ENCODE measurements around the gene PLET1. TPM values are rescaled to one million over a fixed set of nuclear protein-coding genes. Genes with fewer than 3 reads are reported as not detected.
"Not testable (repeated sequence)": the region's sequence is repeated elsewhere in the genome, so short reads cannot be mapped to it uniquely, and the experiment has no call there.

PLET1 gene
- total RNA-seq, 2 experiments from 2014 or later: not detected

GRCh38 chr11:112212290-112212689 is 48.4 kb downstream of the PLET1 start:
- ATAC-seq: no peak
- POLR2A ChIA-PET: no interaction called here
- H3K4me1 Mint-ChIP-seq: peaks cover 17% of the 10 kb centered on the region
- no peak overlapping the region for H3K4me3 Mint-ChIP-seq
- no peak overlapping the region for H3K27ac Mint-ChIP-seq
- no peak for DNase-seq
- H3K27me3 Mint-ChIP-seq: peaks cover 4% of the 10 kb centered on the region
- intact Hi-C loops (cut with DNase I, micrococcal nuclease): loop anchor here (10.0 kb wide), 1 partner anchor 243 kb away; no protein-coding TSS in a partner anchor
- H3K36me3 Mint-ChIP-seq (ENCODE audit: low read depth): no peaks in the 10 kb centered on the region
- H3K9me3 Mint-ChIP-seq (ENCODE audit: low read depth): no peaks in the 10 kb centered on the region
- CTCF ChIA-PET: interaction anchor here (0.7 to 1.2 kb wide), 5 partner anchors 7 to 99 kb away, joined by 3 to 6 read pairs (median 3); no protein-coding TSS in a partner anchor

GRCh38 chr11:112211536-112211935 is 49.1 kb downstream of the PLET1 start:
- Mint-ChIP-seq H3K9me3 (ENCODE audit: low read depth) (no peaks in the 10 kb centered on the region), H3K27ac (no peak overlapping the region), H3K27me3 (peaks cover 4% of the 10 kb centered on the region), H3K4me3 (no peak overlapping the region), H3K4me1 (peaks cover 17% of the 10 kb centered on the region), H3K36me3 (ENCODE audit: low read depth) (no peaks in the 10 kb centered on the region)
- DNase-seq (peak; percentile 24), ATAC-seq (no peak)
- intact Hi-C loops (cut with DNase I, micrococcal nuclease): loop anchor here (1.0 to 10.0 kb wide), 2 partner anchors 15 to 243 kb away; partner anchors contain the start of gene PTS (in 1 of the 2)
- POLR2A ChIA-PET: interaction anchor here (0.6 kb wide), 1 partner anchor 275 kb away, joined by 3 read pairs; no protein-coding TSS in a partner anchor
- CTCF ChIA-PET: interaction anchor here (0.7 to 1.2 kb wide), 5 partner anchors 8 to 98 kb away, joined by 3 to 6 read pairs (median 3); no protein-coding TSS in a partner anchor

GRCh38 chr11:112210890-112211289 is 49.8 kb downstream of the PLET1 start:
- Mint-ChIP-seq H3K27me3 (peaks cover 4% of the 10 kb centered on the region), H3K9me3 (ENCODE audit: low read depth) (no peaks in the 10 kb centered on the region), H3K36me3 (ENCODE audit: low read depth) (no peaks in the 10 kb centered on the region), H3K27ac (no peak overlapping the region), H3K4me1 (peaks cover 17% of the 10 kb centered on the region), H3K4me3 (no peak overlapping the region)
- CTCF ChIA-PET: no interaction called here
- POLR2A ChIA-PET: no interaction called here
- intact Hi-C loops (cut with DNase I, micrococcal nuclease): loop anchor here (1.0 to 10.0 kb wide), 2 partner anchors 15 to 244 kb away; partner anchors contain the start of gene PTS (in 1 of the 2)
- ATAC-seq (no peak), DNase-seq (no peak)

GRCh38 chr11:112206071-112206470 is 54.6 kb downstream of the PLET1 start:
- intact Hi-C loops (cut with DNase I, micrococcal nuclease): no loop called here
- CTCF ChIA-PET: interaction anchor here (0.7 to 2.5 kb wide), 2 partner anchors 12 to 13 kb away, joined by 3 to 6 read pairs; no protein-coding TSS in a partner anchor
- H3K27ac Mint-ChIP-seq: no peak overlapping the region

GRCh38 chr11:112200252-112200651 is 60.4 kb downstream of the PLET1 start:
- CTCF ChIA-PET: interaction anchor here (0.9 kb wide), 1 partner anchor 59 kb away, joined by 3 read pairs; no protein-coding TSS in a partner anchor
- Mint-ChIP-seq H3K4me3 (no peak overlapping the region), H3K9me3 (ENCODE audit: low read depth) (no peaks in the 10 kb centered on the region), H3K36me3 (ENCODE audit: low read depth) (no peaks in the 10 kb centered on the region), H3K27me3 (no peaks in the 10 kb centered on the region), H3K4me1 (no peaks in the 10 kb centered on the region), H3K27ac (no peak overlapping the region)
- no peak for ATAC-seq
- POLR2A ChIA-PET: no interaction called here
- no peak for DNase-seq
- intact Hi-C loops (cut with DNase I, micrococcal nuclease): no loop called here

More at GRCh38 chr11:112206071-112206470, 54.6 kb downstream of the PLET1 start:
- no peaks in the 10 kb centered on the region for H3K9me3 Mint-ChIP-seq (ENCODE audit: low read depth)
- DNase-seq: no peak
- ATAC-seq: no peak
- peaks cover 3% of the 10 kb centered on the region for H3K4me1 Mint-ChIP-seq
- H3K36me3 Mint-ChIP-seq (ENCODE audit: low read depth): no peaks in the 10 kb centered on the region
- H3K4me3 Mint-ChIP-seq: no peak overlapping the region
- POLR2A ChIA-PET: no interaction called here
- peaks cover 4% of the 10 kb centered on the region for H3K27me3 Mint-ChIP-seq

GRCh38 chr11:112199101-112199500 is 61.6 kb downstream of the PLET1 start:
- POLR2A ChIA-PET; H3K36me3 Mint-ChIP-seq (ENCODE audit: low read depth); DNase-seq; H3K4me1 Mint-ChIP-seq; H3K27me3 Mint-ChIP-seq; intact Hi-C loops (cut with DNase I, micrococcal nuclease); H3K9me3 Mint-ChIP-seq (ENCODE audit: low read depth); H3K27ac Mint-ChIP-seq; H3K4me3 Mint-ChIP-seq; ATAC-seq: not testable (repeated sequence)
- CTCF ChIA-PET: interaction anchor here (1.4 kb wide), 1 partner anchor 13 kb away, joined by 3 read pairs; no protein-coding TSS in a partner anchor

Other genes with a start within 250 kb of the PLET1 start
- gene DLAT, start 235.5 kb downstream of the PLET1 start, total RNA-seq: 10 to 100 TPM; 47.8 to 49.1 TPM
- gene PIH1D2, start 186.8 kb downstream of the PLET1 start, total RNA-seq: under 1 TPM; 0.57 to 0.61 TPM
- gene NKAPD1, start 186.6 kb downstream of the PLET1 start, total RNA-seq: 10 to 100 TPM; 23.7 to 45.3 TPM
- gene TIMM8B, start 174.1 kb downstream of the PLET1 start, total RNA-seq: 10 to 100 TPM; 50.5 to 52.6 TPM
- 10 to 100 TPM; 79.8 to 84.9 TPM for gene SDHD, start 174.0 kb downstream of the PLET1 start, total RNA-seq
- gene IL18, start 96.8 kb downstream of the PLET1 start, total RNA-seq: not detected
- under 1 TPM; 0.32 to 0.34 TPM for gene TEX12, start 93.5 kb downstream of the PLET1 start, total RNA-seq
- under 1 TPM; 0.63 to 0.75 TPM for gene BCO2, start 85.3 kb downstream of the PLET1 start, total RNA-seq
- gene PTS, start 34.4 kb downstream of the PLET1 start, total RNA-seq: 10 to 100 TPM; 17.4 to 23.8 TPM

Measured in activated CD4-positive, alpha-beta T cell treated with anti-CD3 and anti-CD28 coated beads for 36 hours (primary cell).